H9 (cell line): ENCODE results near the gene HNRNPH1. TPM values are rescaled to one million over a fixed set of nuclear protein-coding genes. Genes with fewer than 3 reads are reported as not detected.

ENCODE experiments used
- DNase-seq: peaks from one replicate; pipeline ENCODE4 v3.0.0-alpha.2; 2017
- H2AFZ ChIP-seq: one replicate; pipeline ENCODE4 v1.6.1; 2013; ENCODE audit warnings: mild to moderate bottlenecking, low read length, control low read depth, moderate library complexity
- H2AK5ac ChIP-seq: 2 replicates; pipeline ENCODE4 v1.6.1; 2013; ENCODE audit warnings: low read length, control low read depth, mixed read lengths; ENCODE audit not compliant: insufficient read length
- H2BK120ac ChIP-seq: one replicate; pipeline ENCODE4 v1.6.1; 2013; ENCODE audit warnings: low read depth, mild to moderate bottlenecking, low read length, control low read depth, inconsistent platforms; ENCODE audit not compliant: poor library complexity, severe bottlenecking
- H2BK12ac ChIP-seq: 2 replicates; pipeline ENCODE4 v1.6.1; 2013; ENCODE audit warnings: low read length, control low read depth, mixed read lengths, low read depth; ENCODE audit not compliant: insufficient read length
- H2BK15ac ChIP-seq: 2 replicates; pipeline ENCODE4 v1.6.1; 2013; ENCODE audit warnings: low read depth, low read length, control low read depth
- H2BK20ac ChIP-seq: one replicate; pipeline ENCODE4 v1.6.1; 2013; ENCODE audit warnings: low read depth, mild to moderate bottlenecking, low read length, control low read depth, inconsistent platforms; ENCODE audit not compliant: poor library complexity, severe bottlenecking
- H2BK5ac ChIP-seq: 2 replicates; pipeline ENCODE4 v1.6.1; 2013; ENCODE audit warnings: low read length, control low read depth, mixed read lengths; ENCODE audit not compliant: insufficient read length
- H3K14ac ChIP-seq: 2 replicates; pipeline ENCODE4 v1.6.1; 2013; ENCODE audit warnings: low read length, control low read depth; ENCODE audit not compliant: insufficient read depth
- H3K18ac ChIP-seq: 2 replicates; pipeline ENCODE4 v1.6.1; 2013; ENCODE audit warnings: low read depth, mild to moderate bottlenecking, mixed read lengths, low read length, control low read depth; ENCODE audit not compliant: insufficient read length
- H3K23ac ChIP-seq: 2 replicates; pipeline ENCODE4 v1.6.1; 2013; ENCODE audit warnings: low read length, control low read depth, mixed read lengths, low read depth; ENCODE audit not compliant: insufficient read length
- H3K23me2 ChIP-seq: 2 replicates; pipeline ENCODE4 v1.6.1; 2013; ENCODE audit warnings: low read depth, mild to moderate bottlenecking, mixed read lengths, low read length, control low read depth; ENCODE audit not compliant: insufficient read length, poor library complexity, severe bottlenecking
- H3K27ac ChIP-seq: 2 replicates; pipeline ENCODE4 v1.5.1; 2013; ENCODE audit warnings: low read length, control low read depth, mixed read lengths, low read depth; ENCODE audit not compliant: insufficient read length
- H3K27me3 ChIP-seq: 2 replicates; pipeline ENCODE4 v1.6.1; 2013; ENCODE audit warnings: low read length, control low read depth, inconsistent platforms; ENCODE audit not compliant: insufficient read depth
- H3K4ac ChIP-seq: 2 replicates; pipeline ENCODE4 v1.6.1; 2013; ENCODE audit warnings: low read depth, mild to moderate bottlenecking, control low read depth, inconsistent platforms, low read length, moderate library complexity
- H3K4me1 ChIP-seq: 2 replicates; pipeline ENCODE4 v1.6.1; 2013; ENCODE audit warnings: low read length, control low read depth, inconsistent platforms; ENCODE audit not compliant: insufficient read depth
- H3K4me2 ChIP-seq: 2 replicates; pipeline ENCODE4 v1.6.1; 2013; ENCODE audit warnings: low read length, control low read depth, mixed read lengths; ENCODE audit not compliant: insufficient read length, insufficient read depth
- H3K56ac ChIP-seq: 2 replicates; pipeline ENCODE4 v1.6.1; 2013; ENCODE audit warnings: low read depth, mild to moderate bottlenecking, mixed read lengths, low read length, control low read depth; ENCODE audit not compliant: insufficient read length
- H3K79me1 ChIP-seq: 2 replicates; pipeline ENCODE4 v1.6.1; 2013; ENCODE audit warnings: low read depth, mild to moderate bottlenecking, moderate library complexity, low read length, control low read depth, inconsistent platforms; ENCODE audit not compliant: insufficient read depth, poor library complexity, severe bottlenecking
- H3K79me2 ChIP-seq: 2 replicates; pipeline ENCODE4 v1.6.1; 2013; ENCODE audit warnings: low read length, control low read depth, inconsistent platforms; ENCODE audit not compliant: insufficient read depth
- H3K9ac ChIP-seq: 2 replicates; pipeline ENCODE4 v1.6.1; 2013; ENCODE audit warnings: low read length, control low read depth, mixed read lengths; ENCODE audit not compliant: insufficient read length; ENCODE audit errors: extremely low read depth
- H3K9me3 ChIP-seq: one replicate; pipeline ENCODE4 v1.6.1; 2013; ENCODE audit warnings: low read depth, low read length, inconsistent platforms; ENCODE audit not compliant: control insufficient read depth
- H3T11ph ChIP-seq: one replicate; pipeline ENCODE4 v1.6.1; 2013; ENCODE audit warnings: mild to moderate bottlenecking, low read length, control low read depth, inconsistent platforms
- H4K20me1 ChIP-seq: one replicate; pipeline ENCODE4 v1.6.1; 2013; ENCODE audit not compliant: control insufficient read depth, insufficient read length, insufficient read depth
- H4K5ac ChIP-seq: 2 replicates; pipeline ENCODE4 v1.6.1; 2013; ENCODE audit warnings: low read depth, mild to moderate bottlenecking, mixed read lengths, low read length, control low read depth; ENCODE audit not compliant: insufficient read length
- H4K8ac ChIP-seq: replicated peaks from 2 replicates; pipeline ENCODE4 v1.6.1; 2013; ENCODE audit warnings: low read length, control low read depth, mixed read lengths, low read depth; ENCODE audit not compliant: insufficient read length
- H4K91ac ChIP-seq: 2 replicates; pipeline ENCODE4 v1.6.1; 2013; ENCODE audit warnings: low read depth, mild to moderate bottlenecking, moderate library complexity, mixed read lengths, low read length, control low read depth; ENCODE audit not compliant: insufficient read length
- H3K27ac Mint-ChIP-seq, 3 experiments: 2 replicates in 2 of 3; 3 replicates in 1 of 3; pipeline ENCODE4 v1.8.0; 2020 to 2021; ENCODE audit warnings: mixed read lengths in 3 of 3, mild to moderate bottlenecking in 1 of 3, moderate library complexity in 1 of 3
- H3K27me3 Mint-ChIP-seq: 2 replicates; pipeline ENCODE4 v1.8.0; 2021; ENCODE audit warnings: low read depth, mild to moderate bottlenecking, moderate library complexity, mixed read lengths
- H3K36me3 Mint-ChIP-seq, 3 experiments: 2 replicates in 2 of 3; 3 replicates in 1 of 3; pipeline ENCODE4 v1.8.0; 2020 to 2021; ENCODE audit warnings: low read depth in 3 of 3, mixed read lengths in 3 of 3; ENCODE audit not compliant: insufficient read depth in 1 of 3
- H3K4me1 Mint-ChIP-seq, 2 experiments: 2 replicates each; pipeline ENCODE4 v1.8.0; 2020; ENCODE audit warnings: mixed read lengths in 2 of 2
- H3K4me3 Mint-ChIP-seq, 2 experiments: 2 replicates in 1 of 2; 3 replicates in 1 of 2; pipeline ENCODE4 v1.8.0; 2020 to 2021; ENCODE audit warnings: mild to moderate bottlenecking in 2 of 2, mixed read lengths in 2 of 2, moderate library complexity in 1 of 2
- H3K9me3 Mint-ChIP-seq, 2 experiments: 2 replicates in 1 of 2; 3 replicates in 1 of 2; pipeline ENCODE4 v1.8.0; 2020; ENCODE audit warnings: mild to moderate bottlenecking in 2 of 2, mixed read lengths in 2 of 2, moderate library complexity in 1 of 2
- CTCF ChIP-seq: fragments of 200-600 bp; sonication (generic); conservative IDR thresholded peaks from 3 replicates; pipeline ENCODE4 v1.8.0; 2021; ENCODE audit warnings: antibody characterized with exemption, mild to moderate bottlenecking
- WGBS: extraction: QIAGEN DNeasy Blood & Tissue Kit; methylation state at CpG from one replicate; pipeline ENCODE4 v1.1.7; 2013; ENCODE audit warnings: missing lambda C conversion rate, low lambda C conversion rate, mixed read lengths; ENCODE audit not compliant: insufficient read length; ENCODE audit errors: extremely low coverage; 5-methylcytosine and 5-hydroxymethylcytosine counted together
- total RNA-seq: library from RNA; stranded (reverse); gene quantifications from 2 replicates; pipeline ENCODE4 v1.2.1, GENCODE V29; 2021

Gene HNRNPH1
- total RNA-seq, 1 experiment from 2014 or later, result 1,066 TPM

GRCh38 chr5:179572386-179572785 is 51.1 kb downstream of the HNRNPH1 start:
- Histone ChIP-seq H3K14ac (no peak overlapping the region), H4K91ac (no peak overlapping the region), H3K4ac (no peak overlapping the region), H2BK20ac (no peak overlapping the region), H3K56ac (no peak overlapping the region), H3K9ac (no peak overlapping the region), H3K79me2 (no peaks in the 10 kb centered on the region), H2AFZ (no peak overlapping the region), H3K4me2 (no peak overlapping the region), H3K9me3 (no peaks in the 10 kb centered on the region), H3K27ac (no peak overlapping the region), H3K27me3 (no peaks in the 10 kb centered on the region), H3T11ph (no peak overlapping the region), H3K4me1 (no peaks in the 10 kb centered on the region), H2BK15ac (no peak overlapping the region), H3K23ac (no peak overlapping the region), H2BK120ac (no peak overlapping the region), H4K20me1 (no peaks in the 10 kb centered on the region), H3K79me1 (no peaks in the 10 kb centered on the region), H2BK5ac (no peak overlapping the region), H3K23me2 (no peaks in the 10 kb centered on the region), H4K5ac (no peak overlapping the region), H2BK12ac (no peak overlapping the region), H2AK5ac (no peak overlapping the region), H4K8ac (no peak overlapping the region), H3K18ac (no peak overlapping the region)
- Mint-ChIP-seq H3K4me3 (no peak overlapping the region), H3K27me3 (no peaks in the 10 kb centered on the region), H3K4me1 (no peaks in the 10 kb centered on the region), H3K27ac (no peak overlapping the region), H3K9me3 (no peaks in the 10 kb centered on the region), H3K36me3 (peaks cover 32 to 73% (median 68%) of the 10 kb centered on the region in 3 experiments)
- no peak for DNase-seq
- no CpG with 5 or more reads among the region's 8 CpGs for WGBS
- TF ChIP-seq CTCF, result no peak
